IMR-90 (cell line): Measurements from ENCODE around the gene CHMP6. TPM values are rescaled to one million over a fixed set of nuclear protein-coding genes. Genes with fewer than 3 reads are reported as not detected.

Experiments
- ATAC-seq: fragments of 200-7000 bp; cut with Tn5 transposase; 2 replicates; pipeline ENCODE4 v1.9.1; 2020; ENCODE audit warnings: low read depth, mild to moderate bottlenecking, moderate library complexity
- BruUV-seq: library from RNA; stranded (reverse); fragments of 400-500 nt; replicated peaks from 2 replicates; lab custom pipeline; 2021; lab: Mats Ljungman, UMichigan
- CTCF ChIA-PET: fragments of 300-600 bp; formaldehyde crosslinking; extraction: SDS; loops from one replicate; lab custom pipeline; 2021; ENCODE audit warnings: antibody characterized with exemption; lab: Yijun Ruan, JAX
- POLR2A ChIA-PET: fragments of 300-600 bp; sonication (Branson Sonifier 250); formaldehyde crosslinking; loops from one replicate; lab custom pipeline; 2022; ENCODE audit warnings: antibody characterized with exemption; ENCODE audit not compliant: unreplicated experiment; lab: Charles Lee
- DNase-seq: peaks from one replicate; pipeline ENCODE4 v3.0.0; 2013
- H2AFZ ChIP-seq: replicated peaks from 2 replicates; pipeline ENCODE3; 2013; ENCODE audit warnings: low read length, mild to moderate bottlenecking; ENCODE audit not compliant: poor library complexity
- H2AK5ac ChIP-seq: 2 replicates; pipeline ENCODE4 v1.6.1; 2013; ENCODE audit warnings: low read depth, low read length, inconsistent platforms
- H2AK9ac ChIP-seq: replicated peaks from 2 replicates; pipeline ENCODE3; 2013; ENCODE audit warnings: mild to moderate bottlenecking, low read depth, low read length, moderate library complexity; ENCODE audit not compliant: poor library complexity
- H2BK120ac ChIP-seq: 2 replicates; pipeline ENCODE4 v1.6.1; 2013; ENCODE audit warnings: low read depth, low read length, inconsistent platforms
- H2BK15ac ChIP-seq: 3 replicates; pipeline ENCODE4 v1.6.1; 2013; ENCODE audit warnings: low read depth, low read length, inconsistent platforms
- H2BK20ac ChIP-seq: 2 replicates; pipeline ENCODE4 v1.6.1; 2013; ENCODE audit warnings: low read depth, mild to moderate bottlenecking, inconsistent platforms, low read length, moderate library complexity
- H2BK5ac ChIP-seq: 2 replicates; pipeline ENCODE4 v1.6.1; 2013; ENCODE audit warnings: mild to moderate bottlenecking, low read depth, low read length, inconsistent platforms; ENCODE audit not compliant: poor library complexity, severe bottlenecking
- H3K14ac ChIP-seq: replicated peaks from 2 replicates; pipeline ENCODE4 v1.6.1; 2013; ENCODE audit warnings: low read depth, low read length, inconsistent platforms
- H3K18ac ChIP-seq: 2 replicates; pipeline ENCODE4 v1.6.1; 2013; ENCODE audit warnings: low read depth, low read length, control low read depth
- H3K23ac ChIP-seq: 2 replicates; pipeline ENCODE4 v1.6.1; 2013; ENCODE audit warnings: low read depth, low read length, inconsistent platforms
- H3K27ac ChIP-seq: 2 replicates; pipeline ENCODE4 v1.5.1; 2013; ENCODE audit warnings: mild to moderate bottlenecking, control low read depth, low read length; ENCODE audit not compliant: insufficient read depth
- H3K27me3 ChIP-seq: 2 replicates; pipeline ENCODE4 v1.6.1; 2013; ENCODE audit warnings: low read length; ENCODE audit not compliant: control insufficient read depth, insufficient read depth
- H3K36me3 ChIP-seq: 2 replicates; pipeline ENCODE4 v1.6.1; 2013; ENCODE audit warnings: low read length, mixed read lengths; ENCODE audit not compliant: control insufficient read depth, insufficient read depth
- H3K4ac ChIP-seq: 2 replicates; pipeline ENCODE4 v1.6.1; 2013; ENCODE audit warnings: low read depth, low read length, inconsistent platforms
- H3K4me1 ChIP-seq: 2 replicates; pipeline ENCODE4 v1.6.1; 2013; ENCODE audit warnings: low read length, mixed read lengths; ENCODE audit not compliant: control insufficient read depth, insufficient read depth
- H3K4me2 ChIP-seq: 2 replicates; pipeline ENCODE4 v1.6.1; 2013; ENCODE audit warnings: low read depth, mild to moderate bottlenecking, control low read depth, low read length, moderate library complexity
- H3K4me3 ChIP-seq: 2 replicates; pipeline ENCODE4 v1.5.1; 2013; ENCODE audit warnings: low read depth, mild to moderate bottlenecking, control low read depth, low read length, moderate library complexity; ENCODE audit not compliant: insufficient read depth
- H3K56ac ChIP-seq: 2 replicates; pipeline ENCODE4 v1.6.1; 2013; ENCODE audit warnings: low read length, inconsistent platforms; ENCODE audit not compliant: insufficient read depth; ENCODE audit errors: extremely low read depth
- H3K79me1 ChIP-seq, 2 experiments: 2 replicates each; pipeline ENCODE4 v1.6.1; 2013; ENCODE audit warnings: low read length in 2 of 2, inconsistent platforms in 1 of 2, low read depth in 1 of 2
- H3K9ac ChIP-seq: 2 replicates; pipeline ENCODE4 v1.6.1; 2013; ENCODE audit warnings: low read depth, low read length, control low read depth
- H3K9me1 ChIP-seq: 2 replicates; pipeline ENCODE4 v1.6.1; 2013; ENCODE audit warnings: low read length, inconsistent platforms; ENCODE audit not compliant: insufficient read depth
- H3K9me3 ChIP-seq: 2 replicates; pipeline ENCODE4 v1.6.1; 2013; ENCODE audit warnings: low read length; ENCODE audit not compliant: control insufficient read depth, insufficient read depth
- H4K20me1 ChIP-seq: 2 replicates; pipeline ENCODE4 v1.6.1; 2013; ENCODE audit warnings: low read length, inconsistent platforms; ENCODE audit not compliant: insufficient read depth
- H4K5ac ChIP-seq: 2 replicates; pipeline ENCODE4 v1.6.1; 2013; ENCODE audit warnings: mild to moderate bottlenecking, low read depth, low read length, control low read depth
- H4K8ac ChIP-seq, 2 experiments: 2 replicates each; pipeline ENCODE4 v1.6.1; 2013; ENCODE audit warnings: low read depth in 2 of 2, low read length in 2 of 2, control low read depth in 1 of 2, inconsistent platforms in 1 of 2
- H4K91ac ChIP-seq: 2 replicates; pipeline ENCODE4 v1.6.1; 2013; ENCODE audit warnings: low read depth, low read length, inconsistent platforms; ENCODE audit not compliant: insufficient read depth
- BHLHE40 ChIP-seq: fragments of 150-350 bp; IDR thresholded peaks from 2 replicates; pipeline ENCODE4 v1.6.1; 2016; ENCODE audit warnings: mild to moderate bottlenecking, low read depth, low read length
- CEBPB ChIP-seq: IDR thresholded peaks from 2 replicates; pipeline ENCODE4 v1.6.1; 2012; ENCODE audit warnings: low read depth, low read length, improper control_type of control experiment
- ELK1 ChIP-seq: fragments of 150-350 bp; IDR thresholded peaks from 2 replicates; pipeline ENCODE4 v1.6.1; 2016; ENCODE audit warnings: low read depth, mild to moderate bottlenecking, low read length, moderate library complexity, borderline replicate concordance
- FOS ChIP-seq: fragments of 150-350 bp; IDR thresholded peaks from 2 replicates; pipeline ENCODE4 v1.6.1; 2016; ENCODE audit warnings: low read depth, low read length
- MAFK ChIP-seq: IDR thresholded peaks from 2 replicates; pipeline ENCODE4 v1.6.1; 2012; ENCODE audit warnings: low read depth, low read length, improper control_type of control experiment
- MAZ ChIP-seq: IDR thresholded peaks from 2 replicates; pipeline ENCODE4 v1.6.1; 2012; ENCODE audit warnings: low read depth, mild to moderate bottlenecking, low read length, improper control_type of control experiment, moderate library complexity, borderline replicate concordance
- NFE2L2 ChIP-seq: fragments of 150-350 bp; IDR thresholded peaks from 2 replicates; pipeline ENCODE4 v1.6.1; 2016; ENCODE audit warnings: low read depth, mild to moderate bottlenecking, low read length
- POLR2A ChIP-seq: IDR thresholded peaks from 2 replicates; pipeline ENCODE4 v1.6.1; 2012; ENCODE audit warnings: mild to moderate bottlenecking, low read depth, low read length
- RAD21 ChIP-seq: IDR thresholded peaks from 2 replicates; pipeline ENCODE4 v1.6.1; 2012; ENCODE audit warnings: low read length, improper control_type of control experiment
- RCOR1 ChIP-seq: IDR thresholded peaks from 2 replicates; pipeline ENCODE4 v1.6.1; 2012; ENCODE audit warnings: mild to moderate bottlenecking, low read length, improper control_type of control experiment; ENCODE audit not compliant: insufficient replicate concordance
- RFX5 ChIP-seq: IDR thresholded peaks from 2 replicates; pipeline ENCODE4 v1.8.0; 2012; ENCODE audit warnings: low read depth, mild to moderate bottlenecking, low read length, moderate library complexity
- SMC3 ChIP-seq: fragments of 150-350 bp; IDR thresholded peaks from 2 replicates; pipeline ENCODE4 v1.6.1; 2016; ENCODE audit warnings: low read depth, mild to moderate bottlenecking, antibody characterized with exemption, low read length, moderate library complexity
- WGBS, 2 experiments: methylation state at CpG; one replicate each; pipeline versions ENCODE4 v1.1.5 to v1.1.7; 2013; ENCODE audit warnings: missing lambda C conversion rate in 2 of 2; ENCODE audit not compliant: insufficient read length in 1 of 2; ENCODE audit errors: extremely low coverage in 2 of 2; 5-methylcytosine and 5-hydroxymethylcytosine counted together
- dilution Hi-C: fragments of 300-500 bp; cut with HindIII; formaldehyde crosslinking; loops from one replicate; pipeline ENCODE4 v1.14.3; 2018; ENCODE audit warnings: low sequenced_read_pairs; ENCODE audit not compliant: unreplicated experiment
- in situ Hi-C: fragments of 300-500 bp; cut with MboI; formaldehyde crosslinking; loops from 3 replicates; pipeline ENCODE4 v1.14.3; 2019; ENCODE audit warnings: low sequenced_read_pairs, inconsistent platforms, mixed read lengths
- intact Hi-C: fragments of 100-400 bp; cut with micrococcal nuclease; formaldehyde crosslinking; loops from 2 replicates; pipeline ENCODE4 v1.10.0; 2022
- polyA plus RNA-seq, 3 experiments: library from polyadenylated mRNA; depleted of rRNA; stranded (reverse); fragments of >200 nt; gene quantifications; 2 replicates each; pipeline ENCODE4 v1.2.3, GENCODE V29; 2012; ENCODE audit warnings: low replicate concordance in 1 of 3
- total RNA-seq: library from RNA; depleted of rRNA; stranded (reverse); fragments of >200 nt; gene quantifications from 2 replicates; pipeline ENCODE4 v1.2.3, GENCODE V29; 2012
- TF ChIP-seq, protein P1 (sequence below): fragments of 150-350 bp; IDR thresholded peaks from 2 replicates; pipeline ENCODE4 v1.6.1; 2017; ENCODE audit warnings: mild to moderate bottlenecking, antibody characterized with exemption, low read length, low read depth
- TF ChIP-seq, protein P2 (sequence below): conservative IDR thresholded peaks from 2 replicates; pipeline ENCODE4 v1.5.1; 2012; ENCODE audit warnings: mild to moderate bottlenecking, low read depth, low read length, improper control_type of control experiment

Gene CHMP6
- total and polyA plus RNA-seq, 2 of the 4 experiments (the other 2 are of a cell fraction) = 5.0 to 40.3 TPM

- H4K5ac ChIP-seq = no peak overlapping the region
- no peak overlapping the region for H3K18ac ChIP-seq
- no peaks in the 10 kb centered on the region for H3K9me3 ChIP-seq
- H4K20me1 ChIP-seq = peaks cover 39% of the 10 kb centered on the region
- H3K14ac ChIP-seq = no peak overlapping the region
- no peak overlapping the region for H2BK5ac ChIP-seq
- 87% methylated on average over 10 of the region's 28 CpGs; no CpG with 5 or more reads in 1 of the 2 experiments for WGBS, 2 experiments
- H4K8ac ChIP-seq = no peak overlapping the region
- no peak overlapping the region for H3K27ac ChIP-seq
- no peak overlapping the region for H3K9ac ChIP-seq
- no peak overlapping the region for H2AFZ ChIP-seq
- intact Hi-C loops (no loop called here), dilution Hi-C loops (no loop called here), in situ Hi-C loops (no loop called here)
- H2BK120ac ChIP-seq = no peak overlapping the region
- H3K4ac ChIP-seq = no peak overlapping the region
- ATAC-seq (no peak), DNase-seq (no peak)
- BruUV-seq = no TSS peak
- no peak overlapping the region for H3K4me3 ChIP-seq
- H3K4me1 ChIP-seq = peaks cover 16% of the 10 kb centered on the region
- peaks cover 16% of the 10 kb centered on the region for H3K9me1 ChIP-seq
- H3K27me3 ChIP-seq = no peaks in the 10 kb centered on the region
- H2AK9ac ChIP-seq = no peak overlapping the region
- POLR2A ChIA-PET = no interaction called here
- no peak overlapping the region for H3K4me2 ChIP-seq
- H4K91ac ChIP-seq = no peak overlapping the region
- H3K23ac ChIP-seq = no peak overlapping the region
- H3K56ac ChIP-seq = no peak overlapping the region
- H2AK5ac ChIP-seq = no peak overlapping the region
- H3K79me1 ChIP-seq = peaks cover 7 to 57% of the 10 kb centered on the region in 2 experiments
- H2BK15ac ChIP-seq = no peak overlapping the region
- CTCF ChIA-PET = no interaction called here
- no peaks in the 10 kb centered on the region for H3K36me3 ChIP-seq
- H2BK20ac ChIP-seq = no peak overlapping the region
- TF ChIP-seq NFE2L2 = no peak
- TF ChIP-seq FOS = no peak
- TF ChIP-seq, protein P1, sequence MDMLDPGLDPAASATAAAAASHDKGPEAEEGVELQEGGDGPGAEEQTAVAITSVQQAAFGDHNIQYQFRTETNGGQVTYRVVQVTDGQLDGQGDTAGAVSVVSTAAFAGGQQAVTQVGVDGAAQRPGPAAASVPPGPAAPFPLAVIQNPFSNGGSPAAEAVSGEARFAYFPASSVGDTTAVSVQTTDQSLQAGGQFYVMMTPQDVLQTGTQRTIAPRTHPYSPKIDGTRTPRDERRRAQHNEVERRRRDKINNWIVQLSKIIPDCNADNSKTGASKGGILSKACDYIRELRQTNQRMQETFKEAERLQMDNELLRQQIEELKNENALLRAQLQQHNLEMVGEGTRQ = no peak
- no peak for TF ChIP-seq POLR2A
- TF ChIP-seq RAD21 = no peak
- no peak for TF ChIP-seq CEBPB
- no peak for TF ChIP-seq MAZ
- no peak for TF ChIP-seq BHLHE40
- no peak for TF ChIP-seq RCOR1
- no peak for TF ChIP-seq ELK1
- no peak for TF ChIP-seq SMC3
- TF ChIP-seq RFX5 = no peak
- no peak for TF ChIP-seq MAFK
- TF ChIP-seq, protein P2, sequence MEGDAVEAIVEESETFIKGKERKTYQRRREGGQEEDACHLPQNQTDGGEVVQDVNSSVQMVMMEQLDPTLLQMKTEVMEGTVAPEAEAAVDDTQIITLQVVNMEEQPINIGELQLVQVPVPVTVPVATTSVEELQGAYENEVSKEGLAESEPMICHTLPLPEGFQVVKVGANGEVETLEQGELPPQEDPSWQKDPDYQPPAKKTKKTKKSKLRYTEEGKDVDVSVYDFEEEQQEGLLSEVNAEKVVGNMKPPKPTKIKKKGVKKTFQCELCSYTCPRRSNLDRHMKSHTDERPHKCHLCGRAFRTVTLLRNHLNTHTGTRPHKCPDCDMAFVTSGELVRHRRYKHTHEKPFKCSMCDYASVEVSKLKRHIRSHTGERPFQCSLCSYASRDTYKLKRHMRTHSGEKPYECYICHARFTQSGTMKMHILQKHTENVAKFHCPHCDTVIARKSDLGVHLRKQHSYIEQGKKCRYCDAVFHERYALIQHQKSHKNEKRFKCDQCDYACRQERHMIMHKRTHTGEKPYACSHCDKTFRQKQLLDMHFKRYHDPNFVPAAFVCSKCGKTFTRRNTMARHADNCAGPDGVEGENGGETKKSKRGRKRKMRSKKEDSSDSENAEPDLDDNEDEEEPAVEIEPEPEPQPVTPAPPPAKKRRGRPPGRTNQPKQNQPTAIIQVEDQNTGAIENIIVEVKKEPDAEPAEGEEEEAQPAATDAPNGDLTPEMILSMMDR = no peak
Observed at GRCh38 chr17:81048827-81049371, 57.3 kb downstream of the CHMP6 start.
